Measurements from ENCODE around the gene SDCBP2. TPM values are rescaled to one million over a fixed set of nuclear protein-coding genes. Genes with fewer than 3 reads are reported as not detected.

Gene SDCBP2
- total RNA-seq, 1 donor from 2014 or later, result 4.6 TPM

- H3K9ac ChIP-seq (ENCODE audit: low read length), result no peak overlapping the region
- H3K4me2 ChIP-seq (ENCODE audit: low read length), result no peak overlapping the region
- H3K27ac ChIP-seq (ENCODE audit: low read depth, low read length), result no peak overlapping the region
- H2AFZ ChIP-seq (ENCODE audit: low read depth, low read length), result no peak overlapping the region
- Mint-ChIP-seq H3K36me3 (ENCODE audit: low read depth, unreplicated experiment) (no peaks in the 10 kb centered on the region), H3K4me3 (ENCODE audit: unreplicated experiment) (peak overlapping the region; percentile 82), H3K4me1 (ENCODE audit: low read depth, unreplicated experiment) (peaks cover 7% of the 10 kb centered on the region), H3K27me3 (ENCODE audit: low read depth, unreplicated experiment) (no peaks in the 10 kb centered on the region), H3K9me3 (ENCODE audit: unreplicated experiment) (no peaks in the 10 kb centered on the region), H3K27ac (ENCODE audit: unreplicated experiment) (no peak overlapping the region)
- H3K9me3 ChIP-seq (ENCODE audit: insufficient read depth, low read depth, low read length), result no peaks in the 10 kb centered on the region
- no peaks in the 10 kb centered on the region for H3K79me2 ChIP-seq (ENCODE audit: insufficient read depth, low read length)
- H3K27me3 ChIP-seq (ENCODE audit: insufficient read depth, low read length), result no peaks in the 10 kb centered on the region
- no peak for FAIRE-seq
- peaks cover 10% of the 10 kb centered on the region for H3K4me1 ChIP-seq (ENCODE audit: insufficient read depth, low read length)
- no peak for DNase-seq (ENCODE audit: low read depth)
- no peak overlapping the region for H3K4me3 ChIP-seq (ENCODE audit: insufficient read depth, low read depth, low read length)
- peaks cover 3% of the 10 kb centered on the region for H3K36me3 ChIP-seq (ENCODE audit: insufficient read depth, low read length)
- TF ChIP-seq, protein P1, sequence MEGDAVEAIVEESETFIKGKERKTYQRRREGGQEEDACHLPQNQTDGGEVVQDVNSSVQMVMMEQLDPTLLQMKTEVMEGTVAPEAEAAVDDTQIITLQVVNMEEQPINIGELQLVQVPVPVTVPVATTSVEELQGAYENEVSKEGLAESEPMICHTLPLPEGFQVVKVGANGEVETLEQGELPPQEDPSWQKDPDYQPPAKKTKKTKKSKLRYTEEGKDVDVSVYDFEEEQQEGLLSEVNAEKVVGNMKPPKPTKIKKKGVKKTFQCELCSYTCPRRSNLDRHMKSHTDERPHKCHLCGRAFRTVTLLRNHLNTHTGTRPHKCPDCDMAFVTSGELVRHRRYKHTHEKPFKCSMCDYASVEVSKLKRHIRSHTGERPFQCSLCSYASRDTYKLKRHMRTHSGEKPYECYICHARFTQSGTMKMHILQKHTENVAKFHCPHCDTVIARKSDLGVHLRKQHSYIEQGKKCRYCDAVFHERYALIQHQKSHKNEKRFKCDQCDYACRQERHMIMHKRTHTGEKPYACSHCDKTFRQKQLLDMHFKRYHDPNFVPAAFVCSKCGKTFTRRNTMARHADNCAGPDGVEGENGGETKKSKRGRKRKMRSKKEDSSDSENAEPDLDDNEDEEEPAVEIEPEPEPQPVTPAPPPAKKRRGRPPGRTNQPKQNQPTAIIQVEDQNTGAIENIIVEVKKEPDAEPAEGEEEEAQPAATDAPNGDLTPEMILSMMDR (IDR thresholded peaks at IDR 0.05; ENCODE audit: insufficient read depth, low read depth, low read length), result no peak
- no peak for TF ChIP-seq EZH2 (IDR thresholded peaks at IDR 0.05; ENCODE audit: insufficient read depth, low read length)
- H4K20me1 ChIP-seq (ENCODE audit: insufficient read depth, low read length), result peaks cover 15% of the 10 kb centered on the region
Observed at GRCh38 chr20:1267809-1268374, 61.0 kb downstream of the SDCBP2 start.

- Histone ChIP-seq H2AFZ (ENCODE audit: low read depth, low read length) (no peak overlapping the region), H3K27ac (ENCODE audit: low read depth, low read length) (no peak overlapping the region), H3K36me3 (ENCODE audit: insufficient read depth, low read length) (peaks cover 3% of the 10 kb centered on the region), H4K20me1 (ENCODE audit: insufficient read depth, low read length) (peaks cover 15% of the 10 kb centered on the region), H3K79me2 (ENCODE audit: insufficient read depth, low read length) (no peaks in the 10 kb centered on the region), H3K4me2 (ENCODE audit: low read length) (peak overlapping the region; percentile 90), H3K27me3 (ENCODE audit: insufficient read depth, low read length) (no peaks in the 10 kb centered on the region), H3K4me1 (ENCODE audit: insufficient read depth, low read length) (peaks cover 10% of the 10 kb centered on the region), H3K9me3 (ENCODE audit: insufficient read depth, low read depth, low read length) (no peaks in the 10 kb centered on the region), H3K4me3 (ENCODE audit: insufficient read depth, low read depth, low read length) (peak overlapping the region; percentile 65), H3K9ac (ENCODE audit: low read length) (peak overlapping the region; percentile 72)
- DNase-seq (ENCODE audit: low read depth), result no peak
- Mint-ChIP-seq H3K4me3 (ENCODE audit: unreplicated experiment) (peak overlapping the region; percentile 82), H3K9me3 (ENCODE audit: unreplicated experiment) (no peaks in the 10 kb centered on the region), H3K27ac (ENCODE audit: unreplicated experiment) (peak overlapping the region; percentile 66), H3K36me3 (ENCODE audit: low read depth, unreplicated experiment) (no peaks in the 10 kb centered on the region), H3K4me1 (ENCODE audit: low read depth, unreplicated experiment) (peaks cover 7% of the 10 kb centered on the region), H3K27me3 (ENCODE audit: low read depth, unreplicated experiment) (no peaks in the 10 kb centered on the region)
- no peak for FAIRE-seq
- TF ChIP-seq, protein P1 (IDR thresholded peaks at IDR 0.05; ENCODE audit: insufficient read depth, low read depth, low read length), result no peak
- no peak for TF ChIP-seq EZH2 (IDR thresholded peaks at IDR 0.05; ENCODE audit: insufficient read depth, low read length)
Observed at GRCh38 chr20:1267161-1267560, 61.8 kb downstream of the SDCBP2 start.

All from astrocyte (in vitro differentiated cells and primary cell).